ENCODE data around the gene LMAN1L.

The LMAN1L gene

DNA sequence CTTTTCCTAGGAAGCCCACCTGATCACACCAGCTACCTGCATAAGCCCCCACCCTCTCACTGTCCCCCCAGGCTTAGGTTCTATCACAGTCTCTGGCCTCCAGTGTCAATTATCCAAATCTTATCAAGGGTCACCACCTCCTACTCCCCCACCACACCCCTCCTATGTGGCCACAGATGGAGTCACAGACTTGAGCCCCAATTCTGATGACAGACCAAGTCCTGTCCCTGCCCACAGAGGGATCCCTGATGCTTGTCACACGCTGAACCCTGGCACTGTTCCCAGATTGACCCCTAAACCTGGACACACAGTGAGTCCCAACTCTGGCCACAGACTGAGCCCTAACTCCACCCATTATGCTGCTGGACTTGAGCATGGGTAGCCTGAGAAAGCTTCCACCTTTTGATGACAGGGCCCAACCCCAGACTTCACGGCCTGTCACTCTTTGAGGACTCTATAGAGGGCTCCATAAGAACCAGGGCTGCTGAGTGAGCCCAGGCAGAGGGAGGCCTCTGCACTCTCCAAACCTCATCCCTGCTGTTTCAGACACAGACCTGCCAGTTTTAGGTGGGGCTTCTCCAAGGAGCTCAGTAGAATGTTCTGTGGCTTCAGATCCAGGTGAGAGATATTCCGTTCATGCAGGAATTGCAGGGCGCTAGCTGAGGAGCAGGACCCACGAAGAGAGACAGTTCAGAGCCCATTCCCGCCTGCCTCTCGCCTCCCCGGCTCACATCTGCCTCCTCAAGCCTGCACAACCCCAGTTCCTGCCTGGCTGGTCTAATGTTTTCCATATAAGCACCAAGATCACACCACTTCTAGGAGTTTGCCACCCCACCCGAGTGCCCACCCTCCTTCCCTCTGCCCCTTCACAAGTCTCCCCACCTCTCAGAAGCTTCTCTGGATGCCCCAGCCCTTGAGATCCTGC is 28.5 kb downstream of the LMAN1L start:
- H3F3A ChIP-seq (ENCODE audit: control insufficient read depth, insufficient read depth) = no peaks in the 10 kb centered on the region

GRCh38 chr15:74841891-74842373 is 29.3 kb downstream of the LMAN1L start:
- TF ChIP-seq, protein P1, sequence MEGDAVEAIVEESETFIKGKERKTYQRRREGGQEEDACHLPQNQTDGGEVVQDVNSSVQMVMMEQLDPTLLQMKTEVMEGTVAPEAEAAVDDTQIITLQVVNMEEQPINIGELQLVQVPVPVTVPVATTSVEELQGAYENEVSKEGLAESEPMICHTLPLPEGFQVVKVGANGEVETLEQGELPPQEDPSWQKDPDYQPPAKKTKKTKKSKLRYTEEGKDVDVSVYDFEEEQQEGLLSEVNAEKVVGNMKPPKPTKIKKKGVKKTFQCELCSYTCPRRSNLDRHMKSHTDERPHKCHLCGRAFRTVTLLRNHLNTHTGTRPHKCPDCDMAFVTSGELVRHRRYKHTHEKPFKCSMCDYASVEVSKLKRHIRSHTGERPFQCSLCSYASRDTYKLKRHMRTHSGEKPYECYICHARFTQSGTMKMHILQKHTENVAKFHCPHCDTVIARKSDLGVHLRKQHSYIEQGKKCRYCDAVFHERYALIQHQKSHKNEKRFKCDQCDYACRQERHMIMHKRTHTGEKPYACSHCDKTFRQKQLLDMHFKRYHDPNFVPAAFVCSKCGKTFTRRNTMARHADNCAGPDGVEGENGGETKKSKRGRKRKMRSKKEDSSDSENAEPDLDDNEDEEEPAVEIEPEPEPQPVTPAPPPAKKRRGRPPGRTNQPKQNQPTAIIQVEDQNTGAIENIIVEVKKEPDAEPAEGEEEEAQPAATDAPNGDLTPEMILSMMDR (IDR thresholded peaks at IDR 0.05; ENCODE audit: low read depth, low read length, poor library complexity, severe bottlenecking) = no peak
- no peak for TF ChIP-seq EZH2phosphoT487 (IDR thresholded peaks at IDR 0.05; ENCODE audit: borderline replicate concordance, low read length)
- Histone ChIP-seq H3K4me2 (ENCODE audit: low read length) (peak overlapping the region; percentile 99), H3F3A (ENCODE audit: control insufficient read depth, insufficient read depth) (no peaks in the 10 kb centered on the region), H3K36me3 (ENCODE audit: control insufficient read depth, low read length) (peaks cover 26% of the 10 kb centered on the region), H4K20me1 (ENCODE audit: control insufficient read depth, insufficient read depth, low read depth, low read length) (peaks cover 4% of the 10 kb centered on the region; the same call in 1 of the 2 replicates), H3K27ac (ENCODE audit: low read depth, low read length) (no peak overlapping the region), H3K4me1 (ENCODE audit: control insufficient read depth, low read length) (peaks cover 29% of the 10 kb centered on the region), H3K9me2 (replicated peaks; ENCODE audit: control insufficient read depth, low read length) (no peaks in the 10 kb centered on the region), H3K4me3 (ENCODE audit: low read length) (peak overlapping the region; percentile 100), H3K27me3 (ENCODE audit: control insufficient read depth, low read length) (no peaks in the 10 kb centered on the region), H3K9me3 (ENCODE audit: control insufficient read depth, insufficient read depth, low read length) (no peaks in the 10 kb centered on the region), H3K79me2 (ENCODE audit: control insufficient read depth, low read length) (peaks cover 7% of the 10 kb centered on the region; the same call in 1 of the 2 replicates)

More for the DNA sequence above, 28.5 kb downstream of the LMAN1L start:
- Histone ChIP-seq H3K9me2 (replicated peaks; ENCODE audit: control insufficient read depth, low read length) (no peaks in the 10 kb centered on the region), H3K27me3 (ENCODE audit: control insufficient read depth, low read length) (no peaks in the 10 kb centered on the region), H3K4me1 (ENCODE audit: control insufficient read depth, low read length) (peaks cover 29% of the 10 kb centered on the region), H3K27ac (ENCODE audit: low read depth, low read length) (no peak overlapping the region), H3K4me2 (ENCODE audit: low read length) (peak overlapping the region; percentile 99; the same call in 1 of the 2 replicates), H3K9me3 (ENCODE audit: control insufficient read depth, insufficient read depth, low read length) (no peaks in the 10 kb centered on the region), H3K79me2 (ENCODE audit: control insufficient read depth, low read length) (peaks cover 7% of the 10 kb centered on the region; the same call in 1 of the 2 replicates), H4K20me1 (ENCODE audit: control insufficient read depth, insufficient read depth, low read depth, low read length) (peaks cover 4% of the 10 kb centered on the region; the same call in 1 of the 2 replicates), H3K36me3 (ENCODE audit: control insufficient read depth, low read length) (peaks cover 26% of the 10 kb centered on the region), H3K4me3 (ENCODE audit: low read length) (no peak overlapping the region)
- TF ChIP-seq, protein P1 (IDR thresholded peaks at IDR 0.05; ENCODE audit: low read depth, low read length, poor library complexity, severe bottlenecking) = no peak
- TF ChIP-seq EZH2phosphoT487 (IDR thresholded peaks at IDR 0.05; ENCODE audit: borderline replicate concordance, low read length) = no peak

DNA sequence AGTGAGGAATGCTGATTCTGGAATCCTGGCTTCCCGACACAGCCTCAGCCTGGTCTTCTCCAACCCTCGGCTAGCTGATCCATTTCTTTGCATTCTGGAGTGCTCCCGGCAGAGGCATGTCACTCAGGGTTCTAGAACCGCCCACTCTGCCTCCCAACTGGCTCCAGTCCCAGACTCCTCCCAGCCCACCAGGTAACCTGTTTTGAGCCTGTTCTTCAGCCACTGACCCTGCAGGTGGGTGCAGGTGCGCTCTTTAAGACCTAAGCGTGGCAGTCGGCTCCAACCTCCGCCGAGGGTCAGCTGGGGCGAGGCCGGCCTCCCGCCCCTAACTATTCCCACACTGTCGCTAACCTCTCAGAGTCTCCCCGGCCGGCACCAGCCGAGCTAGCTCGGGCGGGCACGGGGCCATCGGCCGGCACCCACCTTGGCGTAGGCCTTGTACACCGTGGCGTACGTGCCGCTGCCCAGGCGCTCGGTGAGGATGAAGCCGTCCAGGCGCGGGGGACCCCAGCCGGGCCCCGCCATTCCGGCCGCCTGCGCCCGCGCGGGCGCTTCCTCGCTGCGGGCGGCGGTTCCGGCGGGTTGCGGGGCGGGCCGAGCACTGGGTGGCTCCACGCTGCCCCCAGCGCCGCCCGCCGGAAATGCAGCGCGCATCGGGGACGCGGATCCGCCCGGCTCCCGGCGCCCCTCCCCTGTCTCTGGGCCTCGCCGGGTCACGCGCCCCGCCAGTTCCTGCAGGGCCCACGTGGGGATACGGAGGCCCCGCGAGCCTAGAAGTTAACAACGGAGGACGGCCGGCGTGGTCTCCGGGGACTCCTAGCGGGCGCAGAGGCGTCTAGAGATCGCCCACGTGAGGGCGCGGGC is 30.2 kb downstream of the LMAN1L start, which contains the start of gene ULK3:
Gene ULK3, minus strand, starts transcription at position 576 of the 864 bp plus-strand sequence. Its CDS starts 51 bp downstream, at position 525.
- no peaks in the 10 kb centered on the region for H3F3A ChIP-seq (ENCODE audit: control insufficient read depth, insufficient read depth)
- H3K4me2 ChIP-seq (ENCODE audit: low read length) = peak within 1 kb of the TSS; percentile 99
- H3K27me3 ChIP-seq (ENCODE audit: control insufficient read depth, low read length) = no peaks in the 10 kb centered on the region
- peak within 1 kb of the TSS; percentile 46 for H3K27ac ChIP-seq (ENCODE audit: low read depth, low read length)
- TF ChIP-seq EZH2phosphoT487 (IDR thresholded peaks at IDR 0.05; ENCODE audit: borderline replicate concordance, low read length) = no peak
- TF ChIP-seq, protein P1 (IDR thresholded peaks at IDR 0.05; ENCODE audit: low read depth, low read length, poor library complexity, severe bottlenecking) = peak; percentile 57
- peaks cover 7% of the 10 kb centered on the region; the same call in 1 of the 2 replicates for H3K79me2 ChIP-seq (ENCODE audit: control insufficient read depth, low read length)
- no peaks in the 10 kb centered on the region for H3K9me2 ChIP-seq (replicated peaks; ENCODE audit: control insufficient read depth, low read length)
- H4K20me1 ChIP-seq (ENCODE audit: control insufficient read depth, insufficient read depth, low read depth, low read length) = peaks cover 4% of the 10 kb centered on the region; the same call in 1 of the 2 replicates
- H3K9me3 ChIP-seq (ENCODE audit: control insufficient read depth, insufficient read depth, low read length) = no peaks in the 10 kb centered on the region
- peak within 1 kb of the TSS; percentile 100 for H3K4me3 ChIP-seq (ENCODE audit: low read length)
- peaks cover 29% of the 10 kb centered on the region for H3K4me1 ChIP-seq (ENCODE audit: control insufficient read depth, low read length)
- peaks cover 34% of the 10 kb centered on the region for H3K36me3 ChIP-seq (ENCODE audit: control insufficient read depth, low read length)

All from DOHH2 (cell line).